Activated CD4-positive, alpha-beta T cell treated with anti-CD3 and anti-CD28 coated beads for 4 hours (primary cell): ENCODE data around the gene ZNF208.
"Not testable (repeated sequence)": the region's sequence is repeated elsewhere in the genome, so short reads cannot be mapped to it uniquely, and the experiment has no call there.

Experiments used
- DNase-seq, 2 donors: peaks; one replicate each; pipeline ENCODE4 v3.0.0-alpha.2; 2020

Gene ZNF208

DNA sequence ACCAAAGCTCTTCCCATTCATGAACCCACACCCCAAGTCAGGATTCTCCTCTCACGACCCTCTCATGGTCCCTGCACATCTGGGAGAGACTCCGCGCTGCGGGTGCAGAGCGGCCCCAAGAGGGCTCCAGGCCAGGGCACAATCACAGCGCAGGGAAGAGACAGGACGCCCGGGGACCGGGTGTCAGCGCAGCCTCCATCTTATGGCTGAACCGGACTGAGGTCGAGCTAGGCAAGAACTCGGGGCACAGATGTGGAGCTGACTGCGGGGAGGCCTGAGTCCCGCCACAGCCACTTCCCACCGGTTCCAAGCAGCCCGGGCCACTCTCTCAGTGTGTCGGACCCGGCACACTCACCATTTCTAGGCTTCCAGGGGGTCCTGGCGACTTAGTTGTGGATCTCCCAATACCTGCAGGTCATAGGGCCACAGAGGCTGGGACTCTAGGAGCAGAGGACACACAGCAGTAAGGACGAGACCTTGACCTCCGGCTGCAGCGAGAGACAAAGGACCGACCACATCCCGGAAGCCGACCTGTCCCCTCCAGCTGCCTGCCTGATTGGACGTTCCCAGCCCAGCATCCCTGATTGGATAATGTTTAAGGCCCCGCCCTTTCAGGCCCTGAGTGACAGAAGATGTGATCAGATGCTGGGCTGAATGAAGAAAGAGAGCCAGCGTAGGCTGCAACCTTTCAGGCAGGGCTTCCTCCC, at the start of gene ZNF208:
TSS of gene ZNF208 (minus strand) at position 507 of the 707 bp plus-strand sequence. CDS start at position 358, 149 bp downstream.
- DNase-seq: peak; percentile 2 to 5

DNA sequence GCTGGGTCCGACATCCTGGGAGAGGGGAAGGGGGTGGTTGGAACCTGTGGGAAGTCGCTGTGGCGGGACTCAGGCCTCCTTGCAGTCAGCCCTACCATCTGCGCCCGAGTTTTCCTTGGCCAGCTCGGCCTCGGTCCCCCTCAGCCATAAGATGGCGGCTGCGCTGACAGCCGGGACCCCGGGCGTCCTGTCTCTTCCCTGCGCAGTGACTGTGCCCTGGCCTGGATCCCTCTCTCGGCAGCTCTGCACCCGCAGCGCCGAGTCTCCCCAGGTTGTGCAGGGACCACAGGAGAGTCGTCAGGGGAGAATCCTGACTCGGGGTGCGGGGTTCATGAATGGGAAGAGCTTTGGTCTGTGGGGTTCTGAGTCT, 41.9 kb upstream of the ZNF208 start:
- DNase-seq: peak in 1 of 2 donors; percentile 4

DNA sequence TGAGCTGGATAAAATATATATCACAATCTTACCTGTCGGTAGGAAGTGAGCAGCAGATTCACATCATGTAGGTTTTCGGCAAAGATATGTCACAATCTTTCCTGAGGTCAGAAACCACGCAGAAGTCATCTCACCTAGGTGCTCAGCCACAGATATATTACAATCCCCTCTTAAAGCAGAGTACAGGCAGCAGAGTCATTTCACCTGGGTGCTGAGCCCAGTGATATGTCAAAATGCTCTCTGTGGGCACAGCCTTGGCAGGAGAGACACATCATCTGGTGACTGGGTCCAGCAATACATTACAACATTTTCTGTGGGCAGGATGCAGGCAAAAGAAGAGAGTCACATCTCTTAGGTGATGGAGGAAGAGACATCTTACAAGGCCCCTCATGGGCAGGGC, 30.4 kb upstream of the ZNF208 start:
- not testable (repeated sequence) for DNase-seq

DNA sequence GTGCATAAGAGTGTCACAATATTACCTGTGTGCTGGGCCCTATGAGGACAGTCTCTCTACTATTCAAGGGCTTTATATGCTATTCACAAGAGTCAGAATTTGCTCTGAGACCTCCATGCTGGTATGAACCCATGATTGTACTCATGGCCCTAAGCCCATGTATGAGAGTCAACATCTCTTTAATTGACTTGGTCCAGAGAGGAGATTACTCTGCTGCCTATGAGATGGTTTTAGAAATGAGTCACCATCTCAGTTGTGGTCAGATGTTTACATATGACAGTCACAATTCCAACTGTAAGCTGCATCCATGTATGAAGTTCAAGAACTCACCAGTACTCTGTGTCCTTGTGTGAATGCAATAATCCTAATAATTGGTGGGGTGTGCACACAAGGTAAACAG, 19.9 kb upstream of the ZNF208 start:
- no peak for DNase-seq

DNA sequence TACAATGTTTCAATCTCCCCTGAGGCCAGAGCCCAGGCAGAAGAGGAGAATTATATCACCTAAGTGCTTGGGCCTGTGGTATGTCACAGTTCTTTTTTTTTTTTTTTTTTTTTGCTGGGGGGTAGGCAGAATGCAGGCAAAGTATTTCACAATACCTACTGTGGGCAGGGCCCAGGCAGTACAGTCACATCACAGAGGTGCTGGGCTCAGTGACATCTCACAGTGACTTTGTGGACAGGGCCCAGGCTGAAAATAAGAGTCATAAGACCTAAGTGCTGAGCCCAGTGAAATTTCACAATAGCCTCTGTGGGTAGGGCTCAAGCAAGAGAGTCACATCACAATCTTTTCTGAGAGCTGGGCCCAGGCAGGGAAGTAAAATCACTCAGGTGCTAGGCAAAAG, 15.9 kb upstream of the ZNF208 start:
- DNase-seq: no peak

DNA sequence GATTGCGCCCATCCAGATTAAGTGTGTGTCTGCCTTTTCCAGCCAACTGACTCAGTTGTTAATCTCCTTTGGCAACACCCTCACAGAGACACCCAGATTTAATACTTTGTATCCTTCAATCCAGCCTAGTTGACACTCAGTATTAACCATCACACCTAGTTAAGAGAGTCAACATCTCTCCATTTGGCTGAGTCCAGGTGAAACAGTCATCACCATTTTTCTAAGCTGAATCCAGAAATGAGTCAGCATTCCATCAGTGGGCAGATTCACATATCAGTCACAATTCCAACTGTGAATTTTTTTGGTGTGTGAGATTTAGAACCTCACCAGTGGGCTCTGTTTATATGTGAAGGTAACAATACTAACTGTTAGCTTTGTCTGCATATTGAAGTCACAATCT, 14.8 kb upstream of the ZNF208 start:
- not testable (repeated sequence) for DNase-seq

DNA sequence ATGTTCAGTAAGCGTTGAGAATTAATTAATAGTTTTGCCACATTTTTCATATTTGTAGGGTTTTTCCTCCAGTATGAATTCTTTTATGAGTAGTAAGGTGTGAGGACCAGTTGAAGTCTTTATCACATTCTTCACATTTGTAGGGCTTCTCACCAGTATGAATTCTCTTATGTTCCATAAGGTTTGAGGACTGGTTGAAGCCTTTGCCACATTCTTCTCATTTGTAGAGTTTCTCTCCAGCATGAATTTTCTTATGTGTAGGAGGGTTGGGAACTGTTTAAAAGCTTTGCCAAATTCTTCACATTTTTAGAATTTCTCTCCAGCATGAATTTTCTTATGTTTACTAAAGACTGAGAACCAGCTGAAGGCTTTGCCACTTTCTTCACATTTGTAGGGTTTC, 40.3 kb downstream of the ZNF208 start:
- DNase-seq: no peak

DNA sequence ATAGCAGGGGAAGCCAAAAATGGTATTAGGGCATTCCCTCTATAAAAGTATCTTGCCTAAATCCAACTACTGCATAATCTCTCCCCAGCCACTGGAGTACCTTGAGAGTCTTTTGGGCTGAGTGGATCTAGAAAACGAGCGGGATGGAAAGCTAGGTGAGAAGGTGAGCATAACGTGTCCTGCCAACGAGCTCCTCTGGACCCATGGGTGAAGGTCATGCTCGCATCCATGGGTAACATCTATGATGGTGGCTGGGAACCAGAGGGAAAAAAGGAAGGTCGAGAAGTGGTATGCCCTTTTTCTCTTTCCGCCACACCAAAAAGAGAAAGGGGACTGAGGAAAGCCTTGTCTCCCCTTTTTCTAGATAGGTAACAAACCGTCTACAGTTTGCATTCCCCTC, 63.0 kb downstream of the ZNF208 start:
- DNase-seq: no peak

DNA sequence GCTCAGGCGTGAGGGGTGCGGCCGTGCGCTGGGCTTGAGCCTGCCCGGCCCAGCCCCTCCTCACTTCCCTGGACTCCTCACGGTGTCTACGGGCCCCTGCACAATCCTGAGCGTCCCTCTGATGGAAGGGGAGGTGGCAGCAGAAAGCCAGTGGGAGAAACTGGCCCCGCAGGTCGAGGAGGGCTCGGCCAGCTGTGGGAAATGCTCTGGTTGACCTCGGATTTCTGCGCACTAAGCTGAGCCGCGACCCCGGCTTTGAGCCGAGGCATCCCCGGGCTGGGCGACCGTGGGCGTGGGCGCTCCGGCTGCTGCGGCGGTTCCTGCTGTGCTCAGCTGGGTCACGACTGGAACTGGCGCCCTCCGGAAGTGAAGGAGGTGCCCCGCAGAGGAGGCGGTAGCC, 70.1 kb downstream of the ZNF208 start:
- DNase-seq: no peak

DNA sequence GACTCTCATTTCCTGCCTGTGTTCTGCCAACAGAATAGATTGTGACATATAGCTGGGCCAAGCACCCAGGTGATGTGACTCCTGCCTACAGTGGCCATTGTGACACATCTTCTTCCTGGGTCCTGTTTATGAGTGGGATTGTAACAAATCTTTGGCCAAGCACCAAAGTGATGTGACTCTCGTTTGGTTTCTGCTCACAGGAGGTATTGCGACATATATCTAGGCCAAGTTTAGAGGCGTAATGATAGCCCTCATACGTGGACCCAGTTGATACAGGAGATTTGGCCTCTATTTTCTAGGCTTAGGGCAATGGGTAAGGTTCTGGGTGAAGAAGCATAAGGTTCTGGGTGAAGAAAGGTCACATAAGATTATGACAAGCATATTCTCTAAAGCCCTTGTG, 76.2 kb downstream of the ZNF208 start:
- no peak for DNase-seq

DNA sequence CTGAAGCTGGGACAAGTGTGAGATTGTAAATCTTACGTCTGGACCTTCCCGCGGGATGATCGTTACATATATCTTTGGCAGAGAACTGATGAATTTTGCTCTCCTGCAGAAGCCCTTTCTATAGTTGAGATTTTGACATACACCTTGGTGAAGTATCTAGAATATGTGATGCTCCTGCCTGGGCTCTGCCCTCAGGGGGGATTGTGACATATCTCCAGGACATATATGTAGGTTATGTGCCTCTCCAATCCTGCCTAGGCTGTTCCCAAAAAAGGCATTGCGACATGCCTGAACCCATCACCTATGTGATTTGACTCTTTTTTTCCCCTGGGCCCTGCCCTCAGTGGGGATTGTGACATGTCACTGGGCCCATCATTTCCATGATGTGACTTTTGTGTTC, 76.6 kb downstream of the ZNF208 start:
- no peak for DNase-seq

DNA sequence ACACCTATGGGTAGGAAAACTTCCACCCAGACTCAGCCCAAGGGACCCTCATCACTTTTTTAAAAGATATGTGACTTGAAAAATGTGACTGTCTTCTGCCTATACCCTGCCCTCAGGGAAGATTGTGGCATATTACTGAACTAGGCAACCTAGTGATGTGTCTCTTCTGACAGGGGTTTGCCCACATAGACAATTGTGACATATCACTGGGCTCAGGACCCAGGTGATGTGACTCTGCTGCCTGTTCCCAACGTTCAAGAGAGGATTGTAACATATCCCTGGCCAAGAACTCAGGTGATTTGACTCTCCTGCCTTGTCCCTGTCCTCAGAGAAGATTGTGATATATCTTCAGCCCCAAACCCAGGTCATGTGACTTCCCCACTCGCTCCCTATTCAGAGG, 88.5 kb downstream of the ZNF208 start:
- DNase-seq: no peak

DNA sequence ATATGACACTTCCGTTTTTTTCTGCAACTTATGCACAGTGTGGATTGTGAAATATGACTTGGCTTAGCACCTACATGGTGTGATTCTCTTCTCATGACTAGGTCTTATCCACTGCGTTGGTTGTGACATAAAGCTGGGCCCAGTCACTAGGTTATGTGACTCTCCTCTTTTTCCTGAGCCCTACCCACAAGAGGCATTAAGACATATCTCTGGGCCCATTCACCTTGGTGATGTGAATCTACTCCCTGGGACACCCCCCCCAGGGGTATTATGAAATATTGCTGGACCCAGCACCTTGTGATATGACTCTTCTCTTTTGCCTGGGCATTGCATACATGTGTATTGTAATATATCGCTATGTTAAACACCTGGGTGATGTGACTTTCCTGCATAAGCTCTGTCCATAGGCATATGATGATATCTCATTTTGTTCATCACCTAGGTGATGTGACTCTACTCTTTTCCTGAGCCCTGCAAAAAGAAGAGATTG, 89.0 kb downstream of the ZNF208 start:
- DNase-seq: no peak

DNA sequence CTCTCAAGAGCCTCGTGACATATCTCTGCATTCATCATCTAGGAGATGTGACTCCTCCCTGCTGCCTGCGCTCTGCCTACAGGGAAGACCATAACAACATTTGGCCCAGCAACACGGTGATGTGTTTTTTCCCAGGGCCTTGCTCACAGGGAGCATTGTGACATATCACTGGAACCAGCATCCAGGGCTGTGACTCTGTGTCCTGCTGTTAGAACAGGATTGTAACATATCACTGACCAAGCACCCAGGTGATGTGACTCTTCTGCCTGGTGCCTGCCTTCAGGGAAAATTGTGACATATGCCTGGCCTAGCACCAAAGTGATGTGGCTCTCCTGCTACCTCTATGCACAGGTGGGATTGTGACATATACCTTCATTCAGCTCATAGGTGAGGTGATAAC, 95.3 kb downstream of the ZNF208 start:
- no peak for DNase-seq

DNA sequence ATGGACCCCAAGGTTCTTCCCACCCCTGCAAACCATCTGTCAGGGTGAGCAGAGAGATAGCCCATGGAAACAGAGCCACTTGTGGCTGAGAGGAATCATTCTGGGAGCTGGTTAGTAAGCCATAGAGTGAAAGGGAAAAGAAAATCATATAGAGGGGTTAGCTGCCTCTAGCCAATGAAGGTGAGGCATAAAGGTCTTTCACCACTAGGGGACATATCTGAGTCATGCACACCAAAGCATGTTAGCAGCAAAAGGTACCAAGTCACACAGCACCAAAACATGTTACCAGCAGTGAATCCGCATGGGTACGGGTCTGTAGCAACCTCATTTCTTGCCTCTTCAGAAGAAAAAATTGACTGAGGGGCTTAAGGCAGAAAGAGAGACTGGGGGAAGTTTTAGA, 98.1 kb downstream of the ZNF208 start:
- DNase-seq: no peak

DNA sequence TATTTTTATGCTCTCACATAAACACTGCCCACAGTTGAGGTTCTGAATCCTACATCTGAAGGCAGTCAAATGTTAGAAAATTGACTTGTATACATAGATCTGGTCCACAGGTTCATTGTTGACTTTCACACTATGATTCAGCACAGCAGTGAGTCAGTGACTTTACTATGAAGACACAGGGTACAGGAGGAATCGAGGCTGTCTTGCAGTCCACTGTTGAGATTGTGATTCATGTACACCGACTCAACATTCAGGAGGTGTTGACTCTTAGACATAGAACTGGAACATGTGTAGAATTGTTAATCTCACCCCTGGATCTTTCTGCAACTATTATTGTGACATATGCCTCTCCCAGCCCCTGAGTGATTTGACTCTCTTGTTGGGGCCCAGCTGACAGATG, 100.4 kb downstream of the ZNF208 start:
- DNase-seq: no peak

DNA sequence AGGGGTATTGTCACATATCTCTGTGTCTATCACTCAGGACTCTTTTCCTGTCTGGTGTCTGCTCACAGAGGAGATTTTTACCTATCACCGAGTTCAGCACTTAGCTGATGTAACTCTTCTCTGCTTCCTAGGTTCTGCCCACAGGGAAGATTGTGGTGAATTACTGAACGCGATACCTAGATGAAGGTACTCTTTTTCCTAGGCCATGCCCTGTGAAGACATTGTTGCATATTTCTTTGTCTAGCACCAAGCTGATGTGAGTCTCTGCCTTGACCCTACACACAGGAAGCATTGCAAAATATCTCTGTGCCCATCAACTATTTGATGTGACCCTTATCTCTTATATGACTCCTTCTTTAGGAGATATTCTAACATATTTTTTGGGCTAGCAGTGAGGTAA, 102.7 kb downstream of the ZNF208 start:
- DNase-seq: no peak

DNA sequence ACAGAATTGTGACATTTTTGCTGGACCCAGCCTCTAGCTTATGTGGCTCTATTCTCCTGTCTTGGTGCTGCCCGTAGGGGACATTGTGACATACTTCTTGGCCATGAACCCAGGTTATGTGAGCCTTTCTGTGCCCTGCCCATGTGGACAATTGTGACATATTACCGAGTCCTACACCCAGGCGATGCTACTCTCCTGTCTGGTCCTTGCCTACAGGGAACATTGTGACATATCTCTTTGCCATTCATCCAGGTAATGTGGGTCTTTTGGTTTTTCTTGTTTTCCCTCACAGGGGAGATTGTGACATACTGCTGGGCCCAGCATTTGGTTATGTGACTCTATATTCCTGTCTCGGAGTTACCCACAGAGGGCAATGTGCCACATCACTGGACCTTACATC, 103.2 kb downstream of the ZNF208 start:
- no peak for DNase-seq

DNA sequence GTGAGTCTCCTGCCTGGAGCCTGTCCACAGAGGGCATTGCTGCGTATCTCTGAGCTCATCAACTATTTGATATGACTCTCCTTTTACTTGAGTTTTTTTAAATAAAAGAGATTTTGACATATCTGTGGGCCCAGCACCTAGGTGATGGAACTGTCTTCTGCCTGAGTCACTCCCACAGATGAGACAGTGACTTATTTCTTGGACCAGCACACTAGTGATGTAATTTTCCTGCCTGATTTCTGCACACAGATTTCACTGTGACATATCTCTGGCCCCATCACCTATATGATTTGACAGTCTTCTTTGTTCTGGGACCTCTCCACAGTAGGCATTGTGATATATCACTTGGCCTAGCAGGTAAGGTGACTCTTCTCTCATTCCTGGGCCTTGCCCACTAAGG, 108.2 kb downstream of the ZNF208 start:
- no peak for DNase-seq

DNA sequence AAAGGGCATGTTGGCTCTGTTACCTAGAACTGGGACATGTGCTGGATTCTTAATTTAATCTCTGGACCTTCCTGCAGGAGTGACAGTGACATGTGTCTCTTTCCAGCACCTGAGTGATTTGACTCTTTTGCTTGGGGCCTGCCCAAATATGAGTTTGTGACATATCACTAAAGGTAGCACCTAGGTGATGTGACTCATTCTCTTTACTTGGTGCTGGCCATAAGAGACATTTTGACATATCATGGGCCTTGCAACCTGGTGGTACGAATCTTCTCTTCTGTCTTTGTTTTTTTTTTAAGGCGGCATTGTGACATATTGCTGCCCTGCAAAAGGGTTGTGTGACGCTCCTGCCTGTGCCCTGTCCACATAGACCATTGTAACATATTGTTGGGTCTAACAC, 108.9 kb downstream of the ZNF208 start:
- DNase-seq: no peak

DNA sequence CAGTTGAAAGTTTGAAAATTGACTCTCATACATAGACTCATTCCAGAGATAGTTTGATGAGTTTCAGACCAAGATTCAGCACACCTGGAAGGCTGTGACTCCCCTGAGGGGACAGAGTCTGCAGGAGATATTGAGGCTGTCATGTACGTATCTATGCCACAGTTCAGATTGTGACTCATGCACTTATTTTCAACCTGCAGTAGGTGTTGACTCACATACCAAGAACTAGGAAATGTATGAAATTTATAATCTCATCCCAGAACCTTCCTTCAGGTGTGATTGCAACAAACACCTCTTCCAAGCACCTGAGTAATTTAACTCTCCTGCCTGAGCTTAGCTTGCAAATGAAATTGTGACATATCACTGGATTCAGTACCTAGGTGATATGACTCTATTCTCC, 110.3 kb downstream of the ZNF208 start:
- DNase-seq: no peak

DNA sequence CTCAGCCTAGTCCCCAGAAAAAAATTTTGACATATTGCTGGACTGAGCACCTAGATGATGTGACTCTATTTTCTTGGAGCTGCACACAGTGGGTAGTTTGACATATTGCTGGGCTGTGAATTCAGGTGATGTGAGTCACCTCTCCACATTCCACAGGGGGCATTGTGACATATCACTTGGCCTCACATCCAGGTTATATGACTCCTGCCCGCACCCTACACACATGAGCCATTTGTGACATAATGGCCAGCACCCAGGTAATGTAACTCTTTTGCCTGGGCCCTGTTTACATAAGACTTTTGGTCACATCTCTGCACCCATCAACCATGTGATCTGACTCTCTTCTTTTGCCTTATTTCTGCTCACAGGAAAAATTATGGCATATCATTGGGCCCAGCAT, 119.7 kb downstream of the ZNF208 start:
- DNase-seq: no peak

DNA sequence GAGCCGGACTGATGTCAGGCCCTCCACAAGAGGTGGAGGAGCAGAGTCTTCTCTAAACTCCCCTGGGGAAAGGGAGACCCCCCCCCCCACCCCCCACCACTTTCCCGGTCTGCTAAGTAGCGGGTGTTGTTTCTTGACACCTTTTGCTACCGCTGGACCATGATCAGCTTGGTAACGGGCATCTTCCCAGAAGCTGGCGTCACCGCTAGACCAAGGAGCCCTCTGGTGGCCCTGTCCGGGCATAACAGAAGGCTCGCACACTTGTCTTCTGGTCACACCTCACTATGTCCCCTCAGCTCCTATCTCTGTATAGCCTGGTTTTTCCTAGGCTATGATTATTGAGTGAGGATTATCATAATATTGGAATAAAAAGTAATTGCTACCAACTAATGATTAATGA, 120.7 kb downstream of the ZNF208 start:
- peak in 1 of 2 donors; percentile 16 for DNase-seq

DNA sequence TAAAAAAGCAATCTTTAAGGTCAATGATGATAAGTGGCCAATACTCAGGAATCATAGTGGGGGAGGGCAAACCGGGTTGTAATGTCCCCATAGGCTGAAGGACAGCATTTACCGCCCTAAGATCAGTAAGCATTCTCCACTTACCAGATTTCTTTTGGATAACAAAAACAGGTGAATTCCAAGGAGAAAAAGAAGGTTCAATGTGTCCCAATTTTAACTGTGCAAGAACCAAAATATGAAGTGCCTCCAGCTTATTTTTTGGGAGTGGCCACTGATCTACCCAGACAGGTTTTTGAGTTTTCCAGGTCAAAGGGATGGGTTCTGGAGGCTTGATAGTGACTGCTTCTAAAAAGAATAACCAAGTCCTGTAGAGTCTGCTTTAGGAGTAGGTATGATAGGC, 125.2 kb downstream of the ZNF208 start:
- DNase-seq: not testable (repeated sequence)

DNA sequence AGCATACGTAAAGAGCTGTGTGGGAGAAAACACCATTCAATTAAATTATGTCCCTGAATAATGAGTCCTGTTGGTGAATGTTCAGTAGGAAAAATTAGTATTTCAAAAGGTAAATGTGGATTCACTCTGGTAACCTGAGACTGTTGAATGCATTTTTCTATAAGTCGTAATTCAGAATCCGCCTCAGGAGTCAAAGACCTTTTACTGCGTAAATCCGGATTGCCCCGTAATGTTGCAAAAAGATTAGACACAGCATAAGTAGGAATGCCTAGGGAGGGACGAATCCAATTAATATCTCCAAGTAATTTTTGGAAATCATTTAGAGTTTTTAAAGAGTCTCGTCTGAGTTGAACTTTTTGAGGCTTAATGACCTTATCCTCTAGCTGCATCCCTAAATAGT, 126.0 kb downstream of the ZNF208 start:
- not testable (repeated sequence) for DNase-seq
